Upper lobe of left lung (tissue), 4 donors: ENCODE data around the gene VLDLR.

Experiments
- EP300 ChIP-seq, 4 donors: sonication (generic); formaldehyde crosslinking; IDR thresholded peaks; one replicate each; pipeline ENCODE4 v1.5.1; 2017; ENCODE audit warnings: antibody characterized with exemption in 4 of 4, control low read depth in 2 of 4
- POLR2A ChIP-seq, 4 donors: fragments of 450-650 bp; IDR thresholded peaks; one replicate each; pipeline ENCODE4 v1.5.1; 2016 to 2017; ENCODE audit warnings: antibody characterized with exemption in 4 of 4, mild to moderate bottlenecking in 2 of 4
- POLR2AphosphoS5 ChIP-seq, 2 donors: sonication (generic); formaldehyde crosslinking; IDR thresholded peaks; one replicate each; pipeline ENCODE4 v1.5.1; 2017; ENCODE audit warnings: antibody characterized with exemption in 2 of 2
- TF ChIP-seq, protein P1 (sequence below), 6 experiments: fragments of 450-650 bp in 4 of 6; fragments of 200-600 bp in 2 of 6; sonication (generic) in 2 of 6; IDR thresholded peaks; one replicate each; pipeline ENCODE4 v1.5.1; 2016 to 2019; ENCODE audit warnings: antibody characterized with exemption in 6 of 6

DNA sequence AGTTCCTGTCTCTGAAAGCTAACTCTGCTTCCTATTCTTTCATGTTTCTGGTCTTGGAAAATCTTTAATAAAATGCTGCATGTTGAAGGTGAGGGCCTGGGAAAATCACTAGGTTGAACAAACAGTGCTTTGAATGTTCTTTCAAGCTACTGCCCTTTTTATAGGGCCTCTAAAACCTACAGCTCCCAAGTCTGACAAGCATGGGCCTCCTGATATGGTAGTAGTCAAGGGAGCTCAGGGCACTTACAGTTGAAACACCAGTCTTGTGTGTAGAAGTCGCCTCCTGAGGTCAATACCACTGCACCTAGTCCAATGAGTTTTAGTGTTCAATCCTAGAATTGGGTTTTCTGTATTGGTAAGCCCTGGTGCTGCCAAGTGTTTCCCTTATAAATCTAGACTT lies 20.5 kb downstream of the VLDLR start:
- no peak for TF ChIP-seq EP300 (IDR thresholded peaks at IDR 0.05)
- TF ChIP-seq, protein P1, sequence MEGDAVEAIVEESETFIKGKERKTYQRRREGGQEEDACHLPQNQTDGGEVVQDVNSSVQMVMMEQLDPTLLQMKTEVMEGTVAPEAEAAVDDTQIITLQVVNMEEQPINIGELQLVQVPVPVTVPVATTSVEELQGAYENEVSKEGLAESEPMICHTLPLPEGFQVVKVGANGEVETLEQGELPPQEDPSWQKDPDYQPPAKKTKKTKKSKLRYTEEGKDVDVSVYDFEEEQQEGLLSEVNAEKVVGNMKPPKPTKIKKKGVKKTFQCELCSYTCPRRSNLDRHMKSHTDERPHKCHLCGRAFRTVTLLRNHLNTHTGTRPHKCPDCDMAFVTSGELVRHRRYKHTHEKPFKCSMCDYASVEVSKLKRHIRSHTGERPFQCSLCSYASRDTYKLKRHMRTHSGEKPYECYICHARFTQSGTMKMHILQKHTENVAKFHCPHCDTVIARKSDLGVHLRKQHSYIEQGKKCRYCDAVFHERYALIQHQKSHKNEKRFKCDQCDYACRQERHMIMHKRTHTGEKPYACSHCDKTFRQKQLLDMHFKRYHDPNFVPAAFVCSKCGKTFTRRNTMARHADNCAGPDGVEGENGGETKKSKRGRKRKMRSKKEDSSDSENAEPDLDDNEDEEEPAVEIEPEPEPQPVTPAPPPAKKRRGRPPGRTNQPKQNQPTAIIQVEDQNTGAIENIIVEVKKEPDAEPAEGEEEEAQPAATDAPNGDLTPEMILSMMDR (IDR thresholded peaks at IDR 0.05) = no peak
- TF ChIP-seq POLR2A (IDR thresholded peaks at IDR 0.05) = no peak
- no peak for TF ChIP-seq POLR2AphosphoS5 (IDR thresholded peaks at IDR 0.05)
